Breast epithelium (tissue), 3 donors: ENCODE data around the gene RNU6-9.

Experiments
- POLR2A ChIP-seq: fragments of 450-650 bp; IDR thresholded peaks from one replicate; pipeline ENCODE4 v1.6.1; 2016; ENCODE audit warnings: antibody characterized with exemption, mild to moderate bottlenecking, moderate library complexity
- POLR2AphosphoS5 ChIP-seq, 3 donors: sonication (generic); formaldehyde crosslinking; IDR thresholded peaks; one replicate each; pipeline ENCODE4 v1.6.1; 2017; ENCODE audit warnings: antibody characterized with exemption in 3 of 3
- TF ChIP-seq, protein P1 (sequence below), 3 donors: fragments of 450-650 bp; IDR thresholded peaks; one replicate each; pipeline ENCODE4 v1.5.1; 2016 to 2017; ENCODE audit warnings: antibody characterized with exemption in 3 of 3, mild to moderate bottlenecking in 3 of 3, moderate library complexity in 3 of 3

DNA sequence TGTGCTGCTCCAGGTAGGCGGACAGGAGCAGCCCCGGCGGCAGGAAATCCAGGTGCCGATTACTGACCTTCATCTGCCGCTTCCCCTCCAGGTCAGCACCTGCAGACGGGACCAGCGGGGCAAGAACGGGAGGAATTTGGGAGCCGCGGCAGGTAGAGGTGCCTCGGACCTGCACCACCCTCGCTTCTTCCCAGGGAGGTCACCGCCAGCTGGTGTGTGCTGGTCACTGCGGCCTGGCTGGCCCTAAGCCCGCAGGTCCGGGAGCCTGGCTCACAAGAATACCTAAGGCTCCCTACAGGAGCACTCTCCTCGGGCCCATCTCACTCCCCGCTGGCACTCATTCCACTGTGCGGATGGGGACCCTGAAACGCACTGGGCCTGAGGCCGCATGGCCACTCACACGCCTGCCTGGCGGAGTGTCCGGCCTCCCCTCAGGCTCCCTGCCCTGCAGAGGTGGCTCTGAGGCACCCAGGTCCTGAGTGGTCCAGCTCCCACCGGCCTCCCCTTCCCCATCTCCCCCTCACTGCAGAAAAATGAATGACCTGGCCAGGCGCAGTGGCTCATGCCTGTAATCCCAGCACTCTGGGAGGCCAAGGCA lies 4.3 kb downstream of the RNU6-9 start:
- TF ChIP-seq, protein P1, sequence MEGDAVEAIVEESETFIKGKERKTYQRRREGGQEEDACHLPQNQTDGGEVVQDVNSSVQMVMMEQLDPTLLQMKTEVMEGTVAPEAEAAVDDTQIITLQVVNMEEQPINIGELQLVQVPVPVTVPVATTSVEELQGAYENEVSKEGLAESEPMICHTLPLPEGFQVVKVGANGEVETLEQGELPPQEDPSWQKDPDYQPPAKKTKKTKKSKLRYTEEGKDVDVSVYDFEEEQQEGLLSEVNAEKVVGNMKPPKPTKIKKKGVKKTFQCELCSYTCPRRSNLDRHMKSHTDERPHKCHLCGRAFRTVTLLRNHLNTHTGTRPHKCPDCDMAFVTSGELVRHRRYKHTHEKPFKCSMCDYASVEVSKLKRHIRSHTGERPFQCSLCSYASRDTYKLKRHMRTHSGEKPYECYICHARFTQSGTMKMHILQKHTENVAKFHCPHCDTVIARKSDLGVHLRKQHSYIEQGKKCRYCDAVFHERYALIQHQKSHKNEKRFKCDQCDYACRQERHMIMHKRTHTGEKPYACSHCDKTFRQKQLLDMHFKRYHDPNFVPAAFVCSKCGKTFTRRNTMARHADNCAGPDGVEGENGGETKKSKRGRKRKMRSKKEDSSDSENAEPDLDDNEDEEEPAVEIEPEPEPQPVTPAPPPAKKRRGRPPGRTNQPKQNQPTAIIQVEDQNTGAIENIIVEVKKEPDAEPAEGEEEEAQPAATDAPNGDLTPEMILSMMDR (IDR thresholded peaks at IDR 0.05), result no peak
- TF ChIP-seq POLR2A, result no peak
- no peak for TF ChIP-seq POLR2AphosphoS5 (IDR thresholded peaks at IDR 0.05)
